Memory B cell (primary cell): ENCODE measurements around the gene GCHFR.
A peak's percentile ranks its signal among the peaks of the same experiment; 100 is the strongest.

Source experiments
- ATAC-seq: fragments of 150-1000 bp; cut with Tn5 transposase; 2 replicates; pipeline ENCODE4 v1.10.0; 2021; ENCODE audit warnings: low read depth, mild to moderate bottlenecking, moderate library complexity
- DNase-seq, 2 donors: peaks; one replicate each; pipeline ENCODE4 v3.0.0; 2022; ENCODE audit warnings: low spot score in 2 of 2
- H3K27ac Mint-ChIP-seq: one replicate; pipeline ENCODE4 v1.8.0; 2022; ENCODE audit warnings: mild to moderate bottlenecking, moderate library complexity, mixed read lengths
- H3K27me3 Mint-ChIP-seq: one replicate; pipeline ENCODE4 v1.8.0; 2022; ENCODE audit warnings: mixed read lengths
- H3K36me3 Mint-ChIP-seq: one replicate; pipeline ENCODE4 v1.8.0; 2022; ENCODE audit warnings: mild to moderate bottlenecking, mixed read lengths
- H3K4me1 Mint-ChIP-seq: one replicate; pipeline ENCODE4 v1.8.0; 2022; ENCODE audit warnings: mixed read lengths
- H3K4me3 Mint-ChIP-seq: one replicate; pipeline ENCODE4 v1.8.0; 2022; ENCODE audit warnings: mild to moderate bottlenecking, moderate library complexity, mixed read lengths
- H3K9me3 Mint-ChIP-seq: one replicate; pipeline ENCODE4 v1.8.0; 2022; ENCODE audit warnings: mixed read lengths

The GCHFR gene

DNA sequence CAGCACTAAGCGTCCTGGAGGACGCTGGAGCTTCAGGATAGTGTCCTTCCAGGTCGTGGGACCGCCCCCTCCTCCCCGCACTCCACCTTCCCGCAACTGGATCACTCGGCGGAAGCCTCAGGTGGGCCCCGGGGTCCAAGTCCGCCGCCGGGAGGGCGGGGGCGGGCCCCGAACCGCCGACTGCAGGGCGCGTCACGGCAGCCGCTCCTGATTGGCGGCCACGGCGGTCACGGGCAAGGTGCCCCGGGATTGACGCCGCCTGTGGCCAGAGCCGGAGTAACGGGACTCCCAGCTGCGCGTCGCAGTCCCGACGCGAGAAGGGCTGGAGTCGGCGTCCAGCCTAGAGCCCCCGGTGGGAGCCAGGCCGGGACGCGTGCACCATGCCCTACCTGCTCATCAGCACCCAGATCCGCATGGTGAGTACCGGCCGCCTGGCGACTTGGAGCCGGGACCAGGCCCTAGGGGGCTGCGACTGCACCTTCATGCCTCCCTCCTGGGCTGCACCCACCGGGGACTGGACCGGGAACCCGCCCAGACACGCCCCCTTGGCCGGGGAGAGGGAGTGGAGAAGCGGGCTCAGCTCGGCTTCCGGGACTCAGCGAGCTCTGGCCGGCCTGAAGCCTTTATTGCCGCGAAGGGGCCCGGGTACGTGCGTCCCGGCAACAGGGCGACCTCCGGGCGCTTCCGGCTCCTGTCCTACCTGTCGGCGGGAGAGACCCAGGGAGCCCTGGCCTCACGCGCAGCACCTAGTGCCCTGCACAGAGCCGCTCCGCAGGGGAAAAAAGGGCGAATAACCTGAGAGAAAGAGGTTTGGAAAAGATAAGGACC lies at the start of gene GCHFR:
Gene GCHFR (plus strand): TSS at position 268 of the 828 bp plus-strand sequence. CDS start 113 bp downstream, at position 381.
- Mint-ChIP-seq H3K27ac (peak within 1 kb of the TSS; percentile 35), H3K36me3 (no peaks in the 10 kb centered on the region), H3K4me1 (peaks cover 23% of the 10 kb centered on the region), H3K4me3 (peak within 1 kb of the TSS; percentile 83), H3K9me3 (no peaks in the 10 kb centered on the region), H3K27me3 (no peaks in the 10 kb centered on the region)
- DNase-seq (peak; percentile 41 to 54), ATAC-seq (peak; percentile 75)

DNA sequence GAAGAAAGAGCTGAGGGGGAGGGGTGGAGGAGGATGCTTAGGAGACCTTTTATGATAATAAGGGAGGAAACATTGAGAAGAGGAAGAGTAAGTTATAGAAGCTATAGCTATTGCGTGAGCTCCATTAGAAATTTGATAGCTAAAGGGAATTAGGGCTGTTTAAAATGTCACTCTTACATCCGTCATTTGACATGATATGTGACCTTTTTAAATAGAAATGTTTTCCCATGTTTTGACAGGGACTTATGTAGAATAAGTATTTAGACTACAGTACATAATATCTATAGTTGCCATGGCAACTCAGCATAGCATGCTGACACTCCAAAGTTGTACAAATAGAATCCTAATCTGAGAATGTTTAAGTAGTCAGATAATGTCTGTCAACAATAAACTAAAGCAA lies 49.7 kb upstream of the GCHFR start:
- H3K9me3 Mint-ChIP-seq = no peaks in the 10 kb centered on the region
- H3K27me3 Mint-ChIP-seq = no peaks in the 10 kb centered on the region
- no peak overlapping the region for H3K4me3 Mint-ChIP-seq
- H3K27ac Mint-ChIP-seq = no peak overlapping the region
- H3K4me1 Mint-ChIP-seq = no peaks in the 10 kb centered on the region
- DNase-seq (no peak), ATAC-seq (no peak)
- H3K36me3 Mint-ChIP-seq = peaks cover 2% of the 10 kb centered on the region

DNA sequence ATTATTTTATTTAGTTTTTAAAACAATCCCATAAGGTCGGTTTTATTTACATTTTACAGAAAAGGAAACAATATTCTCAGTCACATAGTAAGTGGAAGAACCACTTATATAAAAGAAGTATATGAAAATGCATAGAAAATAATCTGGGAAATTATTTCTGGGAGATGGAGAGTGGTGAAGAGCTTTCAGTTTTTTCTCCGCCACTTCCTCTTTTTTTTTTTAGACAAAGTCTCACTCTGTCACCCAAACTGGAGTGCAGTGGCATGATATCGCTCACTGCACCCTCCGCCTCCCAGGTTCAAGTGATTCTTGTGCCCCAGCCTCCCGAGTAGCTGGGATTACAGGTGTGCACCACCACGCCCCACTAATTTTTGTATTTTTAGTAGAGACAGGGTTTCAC lies 47.7 kb upstream of the GCHFR start:
- ATAC-seq (no peak), DNase-seq (no peak)
- H3K9me3 Mint-ChIP-seq = no peaks in the 10 kb centered on the region
- H3K4me3 Mint-ChIP-seq = no peak overlapping the region
- H3K4me1 Mint-ChIP-seq = no peaks in the 10 kb centered on the region
- H3K27me3 Mint-ChIP-seq = no peaks in the 10 kb centered on the region
- H3K36me3 Mint-ChIP-seq = no peaks in the 10 kb centered on the region
- no peak overlapping the region for H3K27ac Mint-ChIP-seq

DNA sequence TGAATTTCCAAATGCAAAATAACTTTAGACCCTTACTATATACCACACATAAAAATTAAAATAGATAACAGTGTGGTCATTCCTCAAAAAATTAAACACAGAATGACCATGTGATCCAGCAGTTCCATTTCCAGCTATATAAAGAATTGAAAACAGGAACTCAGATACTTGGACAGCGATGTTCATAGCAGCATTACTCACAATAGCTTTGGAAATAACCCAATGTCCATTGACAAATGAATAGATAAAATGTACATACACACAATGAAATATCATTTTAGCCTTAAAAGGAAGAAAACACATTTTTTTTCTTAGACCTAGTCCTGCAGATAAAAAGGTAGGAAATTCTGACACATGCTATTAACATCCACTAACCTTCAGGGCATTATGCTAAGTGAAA lies 42.2 kb upstream of the GCHFR start:
- H3K27ac Mint-ChIP-seq = no peak overlapping the region
- no peaks in the 10 kb centered on the region for H3K4me1 Mint-ChIP-seq
- no peak overlapping the region for H3K4me3 Mint-ChIP-seq
- ATAC-seq (no peak), DNase-seq (no peak)
- H3K36me3 Mint-ChIP-seq = no peaks in the 10 kb centered on the region
- H3K27me3 Mint-ChIP-seq = no peaks in the 10 kb centered on the region
- H3K9me3 Mint-ChIP-seq = no peaks in the 10 kb centered on the region

DNA sequence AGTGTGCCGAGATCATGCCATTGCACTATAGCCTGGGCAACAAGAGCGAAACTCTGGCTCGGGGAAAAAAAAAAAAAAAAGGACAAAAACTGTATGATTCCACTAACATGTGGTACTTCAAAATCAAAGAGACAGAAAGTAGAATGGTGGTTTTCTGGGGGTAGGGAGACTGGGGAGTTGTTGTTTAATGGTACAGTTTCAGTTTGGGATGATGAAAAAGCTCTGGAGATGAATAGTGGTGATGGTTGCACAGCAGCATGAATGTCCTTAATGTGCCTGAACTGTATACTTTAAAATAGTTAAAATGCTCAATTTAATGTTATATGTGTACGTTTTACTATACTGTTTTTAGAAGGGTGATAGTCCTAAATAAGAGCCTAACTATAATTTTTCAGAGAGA lies 41.5 kb upstream of the GCHFR start:
- no peak overlapping the region for H3K4me3 Mint-ChIP-seq
- no peaks in the 10 kb centered on the region for H3K9me3 Mint-ChIP-seq
- H3K4me1 Mint-ChIP-seq = no peaks in the 10 kb centered on the region
- H3K36me3 Mint-ChIP-seq = no peaks in the 10 kb centered on the region
- no peaks in the 10 kb centered on the region for H3K27me3 Mint-ChIP-seq
- H3K27ac Mint-ChIP-seq = no peak overlapping the region
- DNase-seq = no peak
- no peak for ATAC-seq

DNA sequence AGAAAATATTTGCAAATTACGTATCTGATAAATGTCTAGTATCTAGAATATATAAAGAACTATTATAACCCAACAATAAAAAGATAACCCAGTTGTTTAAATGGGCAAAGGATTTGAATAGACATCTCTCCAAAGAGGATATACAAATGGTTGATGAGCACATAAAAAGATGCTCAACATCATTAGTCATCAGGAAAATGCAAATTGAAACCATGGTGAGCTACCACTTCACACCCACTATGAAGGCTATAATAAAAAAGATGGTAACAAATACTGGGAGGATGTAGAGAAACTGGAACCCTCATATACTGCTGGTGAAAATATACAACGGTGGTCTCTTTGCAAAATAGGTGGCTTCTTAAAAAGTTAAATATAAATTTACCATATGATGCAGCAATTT lies 40.9 kb upstream of the GCHFR start:
- ATAC-seq (no peak), DNase-seq (no peak)
- H3K27me3 Mint-ChIP-seq = no peaks in the 10 kb centered on the region
- no peaks in the 10 kb centered on the region for H3K4me1 Mint-ChIP-seq
- no peak overlapping the region for H3K27ac Mint-ChIP-seq
- H3K4me3 Mint-ChIP-seq = no peak overlapping the region
- no peaks in the 10 kb centered on the region for H3K36me3 Mint-ChIP-seq
- H3K9me3 Mint-ChIP-seq = no peaks in the 10 kb centered on the region

DNA sequence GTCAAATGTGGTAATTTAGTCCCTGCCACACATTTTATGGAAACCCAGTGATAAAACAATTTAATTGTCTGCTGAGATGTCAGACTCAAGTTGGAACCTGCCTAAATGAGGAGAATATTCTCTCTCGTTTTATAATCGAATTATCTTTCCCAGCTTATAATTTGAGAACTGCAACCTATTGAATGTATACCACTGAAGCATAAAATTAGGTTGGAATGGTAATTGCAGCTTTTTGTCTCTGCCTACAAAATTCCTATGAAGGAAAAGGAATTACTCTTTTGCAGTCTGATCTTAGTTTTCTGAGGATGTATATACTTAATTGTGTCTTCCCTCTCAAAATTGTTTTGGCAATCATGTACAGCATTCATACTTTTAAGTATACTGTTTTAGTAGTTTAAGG lies 39.9 kb upstream of the GCHFR start:
- Mint-ChIP-seq H3K36me3 (peaks cover 2% of the 10 kb centered on the region), H3K4me1 (no peaks in the 10 kb centered on the region), H3K9me3 (no peaks in the 10 kb centered on the region), H3K27ac (no peak overlapping the region), H3K4me3 (no peak overlapping the region), H3K27me3 (no peaks in the 10 kb centered on the region)
- ATAC-seq (no peak), DNase-seq (no peak)

DNA sequence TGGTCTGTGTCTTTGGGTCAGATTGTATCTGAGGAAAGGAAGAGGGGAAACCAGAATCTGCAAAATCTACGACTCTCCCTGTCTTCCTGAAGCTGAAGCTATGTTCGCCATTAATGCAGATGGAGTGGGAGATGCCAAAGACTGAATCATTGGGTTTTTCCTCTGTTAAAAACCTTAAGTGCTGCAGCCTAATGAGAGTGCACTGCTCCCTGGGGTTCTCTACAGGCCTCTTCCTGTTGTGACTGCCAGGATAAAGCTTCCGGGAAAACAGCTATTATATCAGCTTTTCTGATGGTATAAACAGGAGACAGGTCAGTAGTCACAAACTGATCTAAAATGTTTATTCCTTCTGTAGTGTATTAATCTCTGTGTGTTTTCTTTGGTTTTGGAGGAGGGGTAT lies 32.8 kb upstream of the GCHFR start:
- Mint-ChIP-seq H3K4me1 (no peaks in the 10 kb centered on the region), H3K27me3 (no peaks in the 10 kb centered on the region), H3K9me3 (no peaks in the 10 kb centered on the region), H3K4me3 (no peak overlapping the region), H3K36me3 (peaks cover 5% of the 10 kb centered on the region), H3K27ac (peak overlapping the region; percentile 45)
- DNase-seq (no peak), ATAC-seq (no peak)

DNA sequence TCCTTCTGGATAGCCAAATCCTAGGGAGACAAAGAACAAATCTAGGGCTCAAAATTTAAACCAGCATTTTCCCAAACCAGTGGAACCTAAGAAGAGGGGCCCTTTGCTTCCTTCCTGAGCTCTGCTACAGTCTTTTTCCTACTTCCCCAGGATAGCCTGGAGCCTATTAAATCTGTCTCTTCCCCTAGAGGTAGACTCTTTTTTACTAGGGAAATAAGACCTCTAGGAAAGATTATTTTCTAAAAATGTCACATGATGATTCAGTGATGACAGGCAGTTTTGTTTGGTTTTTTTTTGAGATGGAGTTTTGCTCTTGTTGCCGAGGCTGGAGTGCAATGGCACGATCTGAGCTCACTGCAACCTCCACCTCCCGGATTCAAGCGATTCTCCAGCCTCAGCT lies 27.3 kb upstream of the GCHFR start:
- Mint-ChIP-seq H3K9me3 (no peaks in the 10 kb centered on the region), H3K27ac (no peak overlapping the region), H3K36me3 (peaks cover 5% of the 10 kb centered on the region)

DNA sequence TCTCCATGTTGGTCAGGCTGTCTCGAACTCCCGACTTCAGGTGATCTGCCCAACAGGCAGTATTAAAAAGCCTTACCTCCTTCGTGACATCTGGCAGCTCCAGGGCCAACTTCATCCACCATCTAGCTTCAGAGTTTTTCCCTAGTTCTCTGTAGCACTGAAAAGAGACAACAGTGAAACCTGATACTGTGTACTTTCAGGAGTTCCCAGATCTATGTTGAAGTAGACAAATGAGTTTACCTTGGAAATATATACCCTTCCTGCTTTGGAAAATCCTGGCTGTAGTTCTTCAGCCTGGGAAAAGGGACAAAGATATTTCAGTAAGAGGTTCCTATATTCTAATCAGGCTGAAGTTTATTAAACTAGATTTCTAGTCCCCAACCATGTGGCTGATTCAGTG lies 26.8 kb upstream of the GCHFR start:
- Mint-ChIP-seq H3K36me3 (peaks cover 5% of the 10 kb centered on the region), H3K4me3 (no peak overlapping the region), H3K27ac (no peak overlapping the region), H3K9me3 (no peaks in the 10 kb centered on the region), H3K4me1 (no peaks in the 10 kb centered on the region), H3K27me3 (no peaks in the 10 kb centered on the region)
- DNase-seq (no peak), ATAC-seq (no peak)

More for the DNA sequence above, 27.3 kb upstream of the GCHFR start:
- DNase-seq = no peak
- no peak overlapping the region for H3K4me3 Mint-ChIP-seq
- no peaks in the 10 kb centered on the region for H3K27me3 Mint-ChIP-seq
- no peaks in the 10 kb centered on the region for H3K4me1 Mint-ChIP-seq
- ATAC-seq = no peak

DNA sequence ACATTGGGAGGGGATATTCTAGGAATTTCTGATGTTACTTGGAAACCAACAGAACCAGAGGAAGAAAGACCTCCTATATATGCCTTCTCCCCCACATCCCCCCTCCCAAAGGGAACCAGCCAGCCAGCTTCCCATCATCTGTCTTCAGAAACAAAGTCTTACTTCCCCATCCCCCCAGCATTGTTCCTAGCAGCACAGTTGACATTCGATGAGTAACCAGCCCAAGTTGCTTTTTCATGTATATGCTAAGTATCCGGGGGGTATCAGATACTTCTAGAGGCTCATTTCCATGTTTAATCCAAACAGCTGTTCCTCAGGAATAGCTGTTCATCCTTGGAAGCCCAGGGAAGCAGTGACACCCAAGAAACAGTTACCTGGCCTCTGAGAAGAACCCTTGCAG lies 24.8 kb upstream of the GCHFR start:
- Mint-ChIP-seq H3K4me3 (no peak overlapping the region), H3K4me1 (no peaks in the 10 kb centered on the region), H3K27me3 (no peaks in the 10 kb centered on the region), H3K36me3 (peaks cover 10% of the 10 kb centered on the region), H3K9me3 (no peaks in the 10 kb centered on the region), H3K27ac (peak overlapping the region; percentile 62)
- DNase-seq = no peak
- no peak for ATAC-seq

DNA sequence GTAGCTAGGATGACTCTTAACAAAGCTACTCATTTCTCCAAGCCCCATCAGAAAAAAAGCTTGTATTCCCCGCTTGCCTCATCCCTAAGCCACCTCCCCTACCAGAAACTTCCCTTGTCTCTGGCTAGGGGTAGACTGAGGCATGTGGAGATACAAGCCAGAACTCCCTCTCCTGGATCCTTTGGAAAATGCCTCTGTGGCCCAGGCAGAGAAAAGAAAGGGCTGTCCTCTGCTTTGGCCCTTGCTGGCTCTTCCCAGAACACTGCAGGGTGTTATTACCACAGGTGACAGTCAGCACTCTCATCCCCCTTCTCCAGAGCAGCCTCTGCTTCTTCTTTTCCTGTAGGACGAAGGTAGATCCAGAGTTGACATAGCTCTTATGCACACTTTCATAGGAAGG lies 24.0 kb upstream of the GCHFR start:
- Mint-ChIP-seq H3K4me3 (no peak overlapping the region), H3K9me3 (no peaks in the 10 kb centered on the region), H3K27me3 (no peaks in the 10 kb centered on the region), H3K36me3 (peaks cover 10% of the 10 kb centered on the region), H3K4me1 (no peaks in the 10 kb centered on the region), H3K27ac (peak overlapping the region; percentile 62)
- DNase-seq (no peak), ATAC-seq (no peak)

DNA sequence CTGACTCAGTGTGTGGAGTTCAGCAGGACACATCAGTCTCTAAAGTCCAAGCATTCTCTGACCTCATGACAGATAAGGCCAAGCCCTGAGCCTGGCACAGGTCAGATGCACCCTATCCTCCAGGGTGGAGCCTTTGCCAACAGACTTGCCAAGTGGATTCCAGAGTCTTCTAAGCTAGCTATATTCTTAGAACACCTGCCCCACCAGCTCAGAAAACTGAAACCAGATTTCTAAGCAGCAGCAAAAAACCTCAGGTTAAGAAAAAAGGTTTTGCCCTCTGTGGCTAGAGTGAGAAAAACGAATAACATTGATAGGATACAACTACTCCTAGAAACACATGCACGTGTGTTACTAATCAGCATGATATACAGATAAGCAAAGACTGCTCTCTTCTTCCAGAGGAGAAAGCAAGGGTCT lies 20.4 kb upstream of the GCHFR start:
- Mint-ChIP-seq H3K4me1 (peaks cover 2% of the 10 kb centered on the region), H3K27me3 (no peaks in the 10 kb centered on the region), H3K4me3 (no peak overlapping the region), H3K9me3 (no peaks in the 10 kb centered on the region), H3K27ac (no peak overlapping the region), H3K36me3 (peaks cover 10% of the 10 kb centered on the region)
- ATAC-seq = no peak
- no peak for DNase-seq

DNA sequence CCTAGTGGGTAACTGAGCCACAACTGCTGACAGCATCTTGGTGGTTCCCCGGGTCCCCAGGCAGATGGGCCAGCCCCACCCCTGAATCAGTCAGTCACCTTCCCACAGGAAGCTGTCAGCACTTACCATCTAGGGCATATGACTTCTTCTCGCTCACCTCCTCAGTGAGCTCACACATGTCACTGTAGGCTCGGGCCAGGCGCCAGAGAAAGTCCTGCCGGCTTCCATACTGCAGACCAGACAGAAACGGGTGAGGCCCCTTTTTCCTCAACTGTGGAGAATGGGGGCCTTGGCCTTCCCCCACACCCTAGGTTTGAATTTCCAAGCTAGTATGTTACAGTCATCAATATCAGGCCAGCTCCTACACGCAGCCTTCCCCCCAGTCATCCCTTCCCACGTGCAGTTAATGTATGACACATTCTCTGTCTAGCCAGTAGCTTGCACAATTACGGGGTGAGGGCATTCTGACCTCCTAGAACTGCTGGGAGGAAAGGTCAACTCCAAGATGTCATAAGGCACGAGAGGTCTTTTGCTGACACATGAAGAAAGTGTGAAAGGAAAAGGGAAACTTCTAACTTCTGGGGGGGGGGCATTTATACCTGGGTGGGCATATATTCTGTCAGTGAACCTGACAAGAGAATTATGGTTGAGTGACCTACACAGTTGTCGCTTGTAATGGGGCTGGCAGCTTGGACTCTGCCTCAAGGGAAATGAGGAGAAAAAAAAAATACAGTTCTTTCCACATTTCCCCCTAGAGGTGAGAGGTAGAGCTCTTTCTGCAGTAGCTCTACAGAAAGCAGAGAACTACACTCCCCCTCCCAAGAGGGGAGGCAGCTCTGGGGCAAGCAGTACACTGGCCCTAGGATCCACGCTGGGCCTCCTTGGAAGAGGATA lies 19.7 kb upstream of the GCHFR start:
- no peak for ATAC-seq
- peaks cover 2% of the 10 kb centered on the region for H3K4me1 Mint-ChIP-seq
- no peak for DNase-seq
- H3K4me3 Mint-ChIP-seq = no peak overlapping the region
- peaks cover 10% of the 10 kb centered on the region for H3K36me3 Mint-ChIP-seq
- H3K9me3 Mint-ChIP-seq = no peaks in the 10 kb centered on the region
- H3K27me3 Mint-ChIP-seq = no peaks in the 10 kb centered on the region
- H3K27ac Mint-ChIP-seq = no peak overlapping the region
